Measurements from ENCODE around the gene RIMBP2.

Gene RIMBP2

GRCh38 chr12:130627175-130627574 lies 88.9 kb downstream of the RIMBP2 start:
- no peak overlapping the region for H3K4me3 ChIP-seq (replicated peaks in 1 of 2; ENCODE audit: low read depth in 2 of 2, low read length in 2 of 2)
- TF ChIP-seq, protein P1, sequence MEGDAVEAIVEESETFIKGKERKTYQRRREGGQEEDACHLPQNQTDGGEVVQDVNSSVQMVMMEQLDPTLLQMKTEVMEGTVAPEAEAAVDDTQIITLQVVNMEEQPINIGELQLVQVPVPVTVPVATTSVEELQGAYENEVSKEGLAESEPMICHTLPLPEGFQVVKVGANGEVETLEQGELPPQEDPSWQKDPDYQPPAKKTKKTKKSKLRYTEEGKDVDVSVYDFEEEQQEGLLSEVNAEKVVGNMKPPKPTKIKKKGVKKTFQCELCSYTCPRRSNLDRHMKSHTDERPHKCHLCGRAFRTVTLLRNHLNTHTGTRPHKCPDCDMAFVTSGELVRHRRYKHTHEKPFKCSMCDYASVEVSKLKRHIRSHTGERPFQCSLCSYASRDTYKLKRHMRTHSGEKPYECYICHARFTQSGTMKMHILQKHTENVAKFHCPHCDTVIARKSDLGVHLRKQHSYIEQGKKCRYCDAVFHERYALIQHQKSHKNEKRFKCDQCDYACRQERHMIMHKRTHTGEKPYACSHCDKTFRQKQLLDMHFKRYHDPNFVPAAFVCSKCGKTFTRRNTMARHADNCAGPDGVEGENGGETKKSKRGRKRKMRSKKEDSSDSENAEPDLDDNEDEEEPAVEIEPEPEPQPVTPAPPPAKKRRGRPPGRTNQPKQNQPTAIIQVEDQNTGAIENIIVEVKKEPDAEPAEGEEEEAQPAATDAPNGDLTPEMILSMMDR (IDR thresholded peaks at IDR 0.05; ENCODE audit: low read depth, low read length), result no peak
- no peak for DNase-seq (ENCODE audit: low read depth in 2 of 2)

GRCh38 chr12:130626601-130627000 lies 89.5 kb downstream of the RIMBP2 start:
- H3K4me3 ChIP-seq (replicated peaks in 1 of 2; ENCODE audit: low read depth in 2 of 2, low read length in 2 of 2), result no peak overlapping the region
- DNase-seq (ENCODE audit: low read depth in 2 of 2), result no peak
- TF ChIP-seq, protein P1 (IDR thresholded peaks at IDR 0.05; ENCODE audit: low read depth, low read length), result no peak

DNA sequence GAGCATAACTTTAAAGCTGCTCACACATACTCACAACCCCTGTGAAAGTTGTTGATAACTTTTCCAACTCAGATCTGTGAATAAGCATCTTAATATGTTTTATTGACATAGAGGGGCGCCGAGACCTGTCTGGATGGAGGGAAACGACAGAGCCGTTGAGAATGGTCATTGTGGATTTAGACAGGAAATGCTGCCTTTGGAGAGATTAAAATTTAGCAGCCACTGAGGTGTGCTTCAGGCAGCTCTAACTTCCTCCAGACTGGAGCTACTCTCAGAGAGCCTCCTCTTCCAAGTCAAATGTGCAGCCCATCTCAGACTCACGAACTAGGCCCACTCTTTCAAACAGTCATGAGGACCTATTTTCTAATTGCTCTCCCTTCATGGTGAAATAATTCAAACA lies 90.9 kb downstream of the RIMBP2 start:
- no peak overlapping the region for H3K4me3 ChIP-seq (replicated peaks in 1 of 2; ENCODE audit: low read depth in 2 of 2, low read length in 2 of 2)
- TF ChIP-seq, protein P1 (IDR thresholded peaks at IDR 0.05; ENCODE audit: low read depth, low read length), result no peak
- no peak for DNase-seq (ENCODE audit: low read depth in 2 of 2)

- DNase-seq (ENCODE audit: low read depth in 2 of 2), result no peak
- TF ChIP-seq, protein P1 (IDR thresholded peaks at IDR 0.05; ENCODE audit: low read depth, low read length), result no peak
- no peak overlapping the region for H3K4me3 ChIP-seq (replicated peaks in 1 of 2; ENCODE audit: low read depth in 2 of 2, low read length in 2 of 2)
Measured at GRCh38 chr12:130622803-130623202, 93.3 kb downstream of the RIMBP2 start.

GRCh38 chr12:130621696-130622298 lies 94.3 kb downstream of the RIMBP2 start:
- TF ChIP-seq, protein P1 (IDR thresholded peaks at IDR 0.05; ENCODE audit: low read depth, low read length), result no peak
- DNase-seq (ENCODE audit: low read depth in 2 of 2), result no peak
- H3K4me3 ChIP-seq (replicated peaks in 1 of 2; ENCODE audit: low read depth in 2 of 2, low read length in 2 of 2), result no peak overlapping the region

GRCh38 chr12:130620756-130621155 lies 95.3 kb downstream of the RIMBP2 start:
- no peak overlapping the region for H3K4me3 ChIP-seq (replicated peaks in 1 of 2; ENCODE audit: low read depth in 2 of 2, low read length in 2 of 2)
- TF ChIP-seq, protein P1 (IDR thresholded peaks at IDR 0.05; ENCODE audit: low read depth, low read length), result no peak
- no peak for DNase-seq (ENCODE audit: low read depth in 2 of 2)

GRCh38 chr12:130620281-130620680 lies 95.8 kb downstream of the RIMBP2 start:
- no peak overlapping the region for H3K4me3 ChIP-seq (replicated peaks in 1 of 2; ENCODE audit: low read depth in 2 of 2, low read length in 2 of 2)
- DNase-seq (ENCODE audit: low read depth in 2 of 2), result no peak
- TF ChIP-seq, protein P1 (IDR thresholded peaks at IDR 0.05; ENCODE audit: low read depth, low read length), result no peak

All from cardiac fibroblast (primary cell).